HG03457 (cell line): ENCODE measurements around the gene ACIN1.

Experiments used
- ATAC-seq: cut with Tn5 transposase; IDR thresholded peaks from one replicate; pipeline ENCODE4 v1.9.1; 2021; ENCODE audit warnings: moderate number of reproducible peaks; ENCODE audit not compliant: unreplicated experiment

Gene ACIN1

GRCh38 chr14:23058654-23059504, 36.1 kb downstream of the ACIN1 start:
- no peak for ATAC-seq

DNA sequence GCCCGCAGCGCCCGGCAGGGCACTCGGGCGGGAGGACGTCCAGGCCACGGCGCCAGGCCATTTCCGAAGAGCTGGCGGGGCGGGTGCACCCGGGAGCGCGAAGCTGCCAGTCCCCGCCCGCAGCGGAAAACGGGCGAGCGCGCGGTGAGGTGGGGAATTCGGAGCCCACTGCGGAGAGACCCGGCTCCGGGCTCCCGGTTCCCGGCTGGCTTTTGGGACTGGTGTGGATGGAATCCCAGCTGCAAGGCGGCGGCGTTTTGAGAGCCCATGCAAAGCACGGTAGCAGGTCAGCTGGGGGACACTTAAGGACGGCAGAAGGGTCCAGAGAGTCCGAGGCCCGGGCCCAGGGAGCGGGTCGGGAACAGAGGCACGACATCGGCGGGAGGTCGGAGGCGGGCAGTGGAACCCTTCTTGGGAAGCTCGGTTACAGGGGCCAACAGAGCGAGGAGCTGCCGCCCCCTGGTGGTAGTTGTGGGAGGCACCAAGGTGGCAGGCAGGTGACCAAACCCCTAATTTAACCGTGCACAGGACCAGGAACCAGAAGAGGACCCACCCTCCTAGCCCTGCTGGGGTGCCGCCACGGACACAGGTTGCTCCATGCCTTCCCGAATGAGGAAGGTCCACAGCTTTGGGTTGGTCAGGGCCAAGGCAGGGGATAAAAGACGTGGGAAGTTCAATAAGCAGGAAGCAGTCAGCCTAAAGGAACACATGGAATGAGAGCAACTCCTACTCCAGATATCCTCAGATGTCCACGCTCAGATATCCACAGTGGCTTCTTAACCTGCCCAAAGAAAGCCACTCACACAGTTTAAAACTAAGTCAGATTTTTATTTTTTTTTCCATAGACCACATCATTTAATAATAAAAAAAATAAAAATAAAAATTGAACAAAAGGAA, 36.9 kb downstream of the ACIN1 start:
- ATAC-seq = peak; percentile 44

- ATAC-seq = no peak
Observed at GRCh38 chr14:23056956-23057756, 37.8 kb downstream of the ACIN1 start, which contains the start of gene CDH24. TSS of gene CDH24 (minus strand) at chr14:23057520. CDS start at chr14:23055733, 1,787 bp downstream.

DNA sequence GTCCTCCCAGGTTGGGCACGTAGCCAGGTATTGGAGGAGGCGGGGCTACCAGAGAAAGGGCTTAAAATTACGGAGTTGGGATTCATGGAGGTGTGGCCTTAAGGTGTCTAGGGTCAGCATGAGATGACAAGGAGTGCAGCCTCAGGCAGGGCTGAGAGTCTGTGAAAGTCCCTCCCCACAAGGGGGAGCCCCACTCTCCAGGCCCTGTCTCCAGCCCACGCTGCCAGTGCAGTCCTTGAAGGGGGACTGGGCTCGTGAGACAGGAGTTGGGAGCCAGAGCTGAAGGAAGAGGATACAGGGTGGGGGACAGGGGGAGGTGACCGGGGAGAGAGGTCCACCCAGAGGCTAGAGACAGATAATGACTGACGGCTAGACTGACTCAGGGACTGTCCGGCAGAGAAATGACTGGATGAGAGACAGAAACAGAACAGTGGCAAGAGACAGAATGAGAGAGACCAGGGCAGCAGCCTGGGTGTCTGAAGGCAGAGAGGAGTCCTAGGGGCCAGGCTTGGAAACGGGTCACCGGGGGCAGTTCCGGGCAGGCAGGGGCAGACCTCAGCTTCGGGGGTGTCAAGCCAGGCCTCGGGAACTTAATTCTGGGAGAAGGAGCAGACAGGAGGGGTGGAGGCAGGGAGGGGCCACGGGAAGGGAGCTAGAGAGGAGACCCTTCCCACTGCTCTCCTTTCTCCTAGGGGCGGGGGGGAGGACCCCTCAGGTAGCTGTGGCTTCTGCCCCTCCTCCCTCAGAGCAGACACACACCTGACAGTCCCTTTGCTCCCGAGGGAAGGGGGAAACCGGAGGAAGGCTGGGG, 38.6 kb downstream of the ACIN1 start:
- peak; percentile 48 for ATAC-seq

DNA sequence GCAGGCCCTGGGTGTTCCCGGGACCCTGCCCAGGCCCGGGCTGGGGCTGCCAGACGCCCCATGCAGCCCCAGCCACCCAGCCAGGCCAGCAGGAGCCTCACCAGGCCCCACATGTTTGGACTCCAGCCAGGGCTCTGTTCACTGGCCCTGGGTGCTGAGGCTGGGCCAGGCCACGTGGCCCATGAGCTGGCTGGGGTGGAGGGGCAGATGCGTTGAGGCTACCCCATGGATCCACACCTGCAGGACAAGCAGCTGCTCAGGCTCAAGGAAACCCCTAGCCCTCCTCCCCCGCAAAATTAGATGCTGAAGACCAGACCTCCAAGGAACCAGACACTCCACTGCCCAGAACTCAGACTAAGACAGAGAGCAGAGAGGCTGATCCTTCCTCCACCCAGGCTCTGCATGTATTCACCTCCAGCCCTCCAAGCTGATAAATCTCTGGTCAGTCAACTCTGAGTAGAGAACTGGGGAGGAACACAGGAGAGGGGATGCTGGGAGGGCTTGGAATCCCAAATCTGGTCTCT, 39.3 kb downstream of the ACIN1 start:
- ATAC-seq = no peak

DNA sequence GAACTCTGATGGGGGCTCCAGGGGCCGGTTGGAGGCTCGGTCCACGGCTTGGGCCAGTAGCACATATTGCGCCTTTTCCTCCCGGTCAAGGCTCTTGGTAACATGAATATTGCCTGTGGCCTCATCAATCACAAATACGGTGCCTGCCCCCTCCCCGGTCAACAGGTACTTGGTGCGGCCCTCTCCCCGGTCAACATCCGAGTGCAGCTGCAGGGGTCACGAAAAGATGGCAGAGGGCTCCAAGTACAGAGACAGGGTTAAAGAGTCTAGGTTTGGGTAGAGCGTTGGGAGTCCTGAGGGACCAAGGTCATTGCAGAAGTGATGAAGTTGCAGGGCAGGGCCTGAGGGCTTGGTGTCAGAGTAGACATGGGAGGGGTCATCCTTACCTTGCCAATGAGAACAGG, 39.8 kb downstream of the ACIN1 start:
- no peak for ATAC-seq

DNA sequence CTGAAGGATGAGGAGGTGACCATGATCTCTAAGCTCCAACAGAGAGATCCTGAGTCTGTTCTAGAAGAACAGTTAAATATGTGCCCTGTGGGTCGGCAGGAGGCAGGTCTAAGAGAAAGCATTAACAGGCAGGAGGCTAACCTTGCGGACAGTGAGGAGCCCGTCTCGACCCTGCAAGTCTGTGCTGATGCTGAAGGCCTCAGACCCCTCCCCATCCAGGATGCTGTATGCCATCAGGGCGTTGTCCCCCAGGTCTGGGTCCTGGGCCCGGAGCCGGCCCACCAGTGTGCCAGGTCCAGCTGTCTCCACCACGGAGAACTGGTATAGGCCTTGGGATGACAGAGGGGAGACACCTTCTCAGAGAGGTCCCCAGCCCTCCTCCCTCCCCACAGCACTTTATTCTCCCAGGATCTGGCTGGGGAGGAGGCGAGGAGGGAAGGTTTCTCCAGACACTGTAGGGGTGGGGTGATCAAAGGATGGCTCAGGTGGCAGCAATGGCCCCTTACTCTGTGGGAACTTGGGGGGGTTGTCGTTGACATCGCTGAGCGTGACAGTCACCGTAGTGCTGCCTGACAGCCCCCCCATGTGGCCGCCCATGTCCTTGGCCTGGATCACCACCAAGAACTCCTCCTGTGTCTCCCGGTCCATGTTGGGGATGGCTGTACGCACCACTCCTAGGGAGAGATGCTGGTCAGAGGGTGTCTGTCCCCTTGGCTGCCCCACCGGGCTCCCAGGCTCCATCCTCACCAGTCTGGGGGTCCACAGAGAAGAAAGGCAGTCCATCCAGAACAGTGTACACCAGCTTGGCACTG, 40.7 kb downstream of the ACIN1 start:
- ATAC-seq = no peak

GRCh38 chr14:23053426-23053825, 41.5 kb downstream of the ACIN1 start:
- no peak for ATAC-seq

- no peak for ATAC-seq
Observed at GRCh38 chr14:23052671-23053070, 42.3 kb downstream of the ACIN1 start.

DNA sequence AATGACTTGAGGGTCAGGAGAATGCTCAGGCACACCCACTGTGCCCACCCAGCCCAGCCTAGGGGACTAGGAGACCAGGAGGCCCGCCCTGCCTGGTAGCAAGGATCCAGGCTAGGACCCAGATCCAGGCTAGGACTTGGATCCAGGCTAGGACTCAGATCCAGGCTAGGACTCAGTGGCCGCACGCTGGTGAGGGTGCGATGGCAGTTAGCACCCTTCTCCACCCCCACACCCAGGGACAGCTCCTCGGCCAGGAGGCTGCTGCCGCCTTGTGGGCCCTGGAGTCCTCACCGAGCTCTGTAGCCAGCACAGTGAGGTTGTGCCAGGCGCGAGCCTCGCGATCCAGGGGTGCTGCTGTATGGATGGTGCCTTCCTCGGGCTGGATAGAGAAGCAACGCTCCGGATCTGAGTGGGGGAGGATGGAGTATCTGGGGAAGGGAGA, 42.7 kb downstream of the ACIN1 start:
- no peak for ATAC-seq

- no peak for ATAC-seq
Observed at GRCh38 chr14:23051141-23052057, 43.5 kb downstream of the ACIN1 start.

DNA sequence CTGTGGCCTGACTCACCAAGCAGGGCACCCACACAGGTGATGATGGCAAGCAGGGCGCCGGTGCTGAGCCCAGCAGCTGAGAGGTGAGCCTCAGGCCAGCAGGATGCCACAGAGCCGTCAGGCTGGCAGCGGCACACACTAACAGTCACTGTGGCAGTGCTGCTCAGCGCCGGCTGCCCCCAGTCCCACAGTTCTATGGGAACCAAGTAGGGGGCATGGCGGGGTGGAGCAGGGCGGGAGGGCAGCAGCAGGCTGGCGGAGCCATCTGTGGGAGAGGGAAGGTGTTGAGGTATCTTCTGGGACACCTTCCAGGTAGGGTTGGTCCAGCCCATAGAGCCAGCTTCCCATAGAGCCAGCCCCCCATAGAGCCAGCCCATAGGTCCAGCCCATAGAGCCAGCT, 45.9 kb downstream of the ACIN1 start:
- no peak for ATAC-seq

DNA sequence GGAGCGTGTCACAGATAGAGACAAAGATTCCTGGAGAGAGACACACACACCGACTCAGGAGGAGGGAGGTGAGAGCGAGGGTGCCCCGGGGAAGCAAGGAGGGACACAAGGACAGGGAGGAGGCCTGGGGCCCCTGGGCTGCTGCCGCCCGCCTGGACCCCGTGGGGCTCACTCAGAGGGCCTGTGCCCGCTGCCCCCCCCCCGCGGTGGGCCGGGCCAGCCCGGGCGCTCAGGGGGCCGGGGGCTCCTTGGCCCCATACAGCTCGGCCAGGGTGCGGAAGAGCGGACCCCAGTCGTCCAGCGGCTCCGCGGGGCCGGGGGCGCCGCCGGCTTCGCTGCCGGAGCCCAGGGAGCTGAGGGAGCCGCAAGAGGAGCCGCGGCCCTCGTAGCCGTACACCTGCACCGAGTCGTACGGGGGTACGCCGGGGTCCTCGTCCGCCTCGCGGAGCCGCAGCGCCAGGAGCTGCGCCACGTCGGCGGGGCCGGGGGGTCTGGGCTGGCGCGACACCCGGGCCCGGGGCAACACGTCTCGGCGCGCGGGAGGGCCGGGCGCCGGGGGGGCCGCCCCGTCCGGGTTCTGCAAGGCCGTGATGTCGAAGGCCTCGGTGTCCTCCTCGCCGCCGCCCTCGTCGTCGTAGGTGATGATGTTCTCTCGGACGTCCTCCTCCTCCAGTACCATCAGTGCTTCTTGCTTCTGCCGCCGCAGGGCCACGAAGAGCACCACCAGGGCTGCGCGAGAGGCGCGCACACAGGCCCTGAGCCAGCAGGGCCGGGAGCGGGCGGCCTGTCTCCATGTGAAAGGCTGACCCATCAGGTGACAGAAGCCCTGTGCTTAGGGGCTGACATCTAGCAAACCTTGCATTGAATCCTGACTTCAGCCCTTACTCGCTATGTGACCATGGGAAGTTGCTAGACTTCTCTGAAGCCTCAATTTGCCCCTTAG, 46.9 kb downstream of the ACIN1 start:
- no peak for ATAC-seq

- ATAC-seq = no peak
Observed at GRCh38 chr14:23047034-23047634, 47.8 kb downstream of the ACIN1 start.

GRCh38 chr14:23045419-23046357, 49.2 kb downstream of the ACIN1 start:
- no peak for ATAC-seq
